SK-N-SH (cell line): ENCODE measurements around the gene DIS3. TPM values are rescaled to one million over a fixed set of nuclear protein-coding genes. Genes with fewer than 3 reads are reported as not detected.

Experiments used
- CTCF ChIA-PET: fragments of 300-600, 350-600 bp; formaldehyde crosslinking; extraction: SDS; loops from one replicate; lab custom pipeline; 2021; lab: Yijun Ruan, JAX
- POLR2A ChIA-PET: fragments of 350-600 bp; sonication (Branson Sonifier 250); formaldehyde crosslinking; extraction: SDS; loops from one replicate; lab custom pipeline; 2020; ENCODE audit warnings: antibody characterized with exemption, inconsistent platforms; lab: Yijun Ruan, JAX
- DNase-seq: peaks from one replicate; pipeline ENCODE4 v3.0.0; 2012
- H2AFZ ChIP-seq: fragments of 200-600 bp; sonication (generic); 2 replicates; pipeline ENCODE4 v1.8.1; 2016; ENCODE audit warnings: antibody characterized with exemption, mild to moderate bottlenecking, low read depth
- H3F3A ChIP-seq: fragments of 200-600 bp; sonication (generic); replicated peaks from 2 replicates; pipeline ENCODE3; 2016; ENCODE audit warnings: antibody characterized with exemption, mild to moderate bottlenecking; ENCODE audit not compliant: insufficient read depth
- H3K27ac ChIP-seq, 2 experiments: fragments of 200-500 bp in 1 of 2; fragments of 200-600 bp in 1 of 2; sonication (Bioruptor generic) in 1 of 2; sonication (generic), shearing (Covaris generic) in 1 of 2; 2 replicates each; pipeline versions ENCODE4 v1.5.1 to v1.6.1; 2014 to 2016; ENCODE audit warnings: low read depth in 2 of 2, inconsistent platforms in 1 of 2, low read length in 1 of 2, mild to moderate bottlenecking in 1 of 2, mixed read lengths in 1 of 2
- H3K27me3 ChIP-seq: fragments of 200-600 bp; sonication (generic), shearing (Covaris generic); 2 replicates; pipeline ENCODE4 v1.6.1; 2016; ENCODE audit warnings: mixed run types; ENCODE audit not compliant: insufficient read depth
- H3K36me3 ChIP-seq, 2 experiments: fragments of 200-500 bp in 1 of 2; fragments of 200-600 bp in 1 of 2; sonication (Bioruptor generic) in 1 of 2; sonication (generic) in 1 of 2; replicated peaks in 1 of 2; 2 replicates each; pipeline versions ENCODE3 to v1.5.1; 2014 to 2016; ENCODE audit warnings: low read length in 1 of 2, mild to moderate bottlenecking in 1 of 2; ENCODE audit not compliant: insufficient read depth in 2 of 2, control insufficient read depth in 1 of 2
- H3K4me1 ChIP-seq, 2 experiments: fragments of 200-500 bp in 1 of 2; fragments of 200-600 bp in 1 of 2; sonication (Bioruptor generic) in 1 of 2; sonication (generic), shearing (Covaris generic) in 1 of 2; 2 replicates each; pipeline versions ENCODE4 v1.5.1 to v1.6.1; 2014 to 2016; ENCODE audit warnings: low read depth in 1 of 2, low read length in 1 of 2, mixed run types in 1 of 2; ENCODE audit not compliant: insufficient read depth in 2 of 2, control insufficient read depth in 1 of 2
- H3K4me2 ChIP-seq: fragments of 200-600 bp; sonication (generic), shearing (Covaris generic); 2 replicates; pipeline ENCODE4 v1.6.1; 2017; ENCODE audit warnings: mixed run types
- H3K4me3 ChIP-seq, 2 experiments: fragments of 200-500 bp in 1 of 2; fragments of 200-600 bp in 1 of 2; sonication (Bioruptor generic) in 1 of 2; sonication (generic), shearing (Covaris generic) in 1 of 2; 2 replicates each; pipeline versions ENCODE4 v1.5.1 to v1.8.1; 2014 to 2016; ENCODE audit warnings: low read depth in 2 of 2, inconsistent platforms in 1 of 2, low read length in 1 of 2, mild to moderate bottlenecking in 1 of 2, mixed read lengths in 1 of 2, moderate library complexity in 1 of 2
- H3K79me2 ChIP-seq: fragments of 200-600 bp; sonication (generic); 2 replicates; pipeline ENCODE4 v1.8.1; 2017; ENCODE audit warnings: mild to moderate bottlenecking; ENCODE audit not compliant: insufficient read depth
- H3K9ac ChIP-seq: fragments of 200-600 bp; sonication (generic); 2 replicates; pipeline ENCODE4 v1.6.1; 2017; ENCODE audit warnings: mixed run types
- H3K9me2 ChIP-seq: fragments of 200-600 bp; sonication (generic); 2 replicates; pipeline ENCODE4 v1.6.1; 2017; ENCODE audit warnings: mixed run types
- H3K9me3 ChIP-seq: fragments of 200-600 bp; sonication (generic); 2 replicates; pipeline ENCODE4 v1.6.1; 2017; ENCODE audit warnings: mixed run types, mild to moderate bottlenecking, moderate library complexity
- H4K20me1 ChIP-seq: fragments of 200-600 bp; sonication (generic); 2 replicates; pipeline ENCODE4 v1.6.1; 2017; ENCODE audit warnings: mild to moderate bottlenecking, mixed run types; ENCODE audit not compliant: insufficient read depth
- CHD2 ChIP-seq: fragments of 150-350 bp; IDR thresholded peaks from 2 replicates; pipeline ENCODE4 v1.6.1; 2018; ENCODE audit warnings: low read length; ENCODE audit not compliant: partially characterized antibody
- EP300 ChIP-seq, 2 experiments: IDR thresholded peaks; 2 replicates each; pipeline versions ENCODE4 v1.4.0 to v1.6.1; 2012; ENCODE audit warnings: borderline replicate concordance in 1 of 2, low read depth in 1 of 2, low read length in 1 of 2
- EZH2phosphoT487 ChIP-seq: fragments of 200-600 bp; sonication (generic); IDR thresholded peaks from 2 replicates; pipeline ENCODE4 v1.6.1; 2017; ENCODE audit warnings: low read depth, mixed run types, mild to moderate bottlenecking, antibody characterized with exemption, moderate library complexity, borderline replicate concordance
- FOSL2 ChIP-seq: IDR thresholded peaks from 2 replicates; pipeline ENCODE4 v1.4.0; 2012; ENCODE audit warnings: low read depth, mild to moderate bottlenecking, moderate library complexity, borderline replicate concordance
- FOXJ3 ChIP-seq: sonication (generic); formaldehyde crosslinking; IDR thresholded peaks from 2 replicates; pipeline ENCODE4 v1.5.1; 2020; ENCODE audit warnings: mild to moderate bottlenecking, missing genetic modification reagents
- GABPA ChIP-seq: IDR thresholded peaks from 2 replicates; pipeline ENCODE4 v1.4.0; 2012; ENCODE audit warnings: low read depth, mild to moderate bottlenecking
- GATA2 ChIP-seq: sonication (generic); formaldehyde crosslinking; IDR thresholded peaks from 2 replicates; pipeline ENCODE4 v1.5.0; 2020; ENCODE audit warnings: mild to moderate bottlenecking, missing genetic modification reagents
- NRF1 ChIP-seq: IDR thresholded peaks from 2 replicates; pipeline ENCODE4 v1.6.1; 2012; ENCODE audit warnings: low read depth, mild to moderate bottlenecking, low read length
- POLR2AphosphoS5 ChIP-seq: IDR thresholded peaks from 2 replicates; pipeline ENCODE4 v1.6.1; 2012; ENCODE audit warnings: low read depth, low read length
- RAD21 ChIP-seq: IDR thresholded peaks from 2 replicates; pipeline ENCODE4 v1.6.1; 2012; ENCODE audit warnings: mild to moderate bottlenecking, low read length
- RFX5 ChIP-seq: IDR thresholded peaks from 2 replicates; pipeline ENCODE4 v1.6.1; 2012; ENCODE audit warnings: mild to moderate bottlenecking, improper control_type of control experiment, low read length
- RXRA ChIP-seq: IDR thresholded peaks from 2 replicates; pipeline ENCODE4 v1.4.0; 2012; ENCODE audit warnings: low read depth, mild to moderate bottlenecking, borderline replicate concordance
- SIN3A ChIP-seq: IDR thresholded peaks from 2 replicates; pipeline ENCODE4 v1.6.1; 2012; ENCODE audit warnings: low read depth, mild to moderate bottlenecking, low read length, moderate library complexity, borderline replicate concordance
- SMC3 ChIP-seq: IDR thresholded peaks from 2 replicates; pipeline ENCODE4 v1.6.1; 2012; ENCODE audit warnings: low read depth, low read length, improper control_type of control experiment
- TAF1 ChIP-seq: IDR thresholded peaks from 2 replicates; pipeline ENCODE4 v1.6.1; 2012; ENCODE audit warnings: low read depth, mild to moderate bottlenecking, low read length, moderate library complexity, borderline replicate concordance
- TEAD4 ChIP-seq: IDR thresholded peaks from 2 replicates; pipeline ENCODE4 v1.4.0; 2012; ENCODE audit warnings: mild to moderate bottlenecking, borderline replicate concordance; ENCODE audit not compliant: insufficient read depth
- WGBS: methylation state at CpG from one replicate; pipeline ENCODE4 v1.1.6; 2017; ENCODE audit warnings: low lambda C conversion rate; 5-methylcytosine and 5-hydroxymethylcytosine counted together
- polyA plus RNA-seq, 3 experiments: library from polyadenylated mRNA; depleted of rRNA; stranded (reverse); fragments of >200 nt; gene quantifications; 2 replicates each; pipeline ENCODE4 v1.2.3, GENCODE V29; 2012
- TF ChIP-seq, protein P1 (sequence below): fragments of 200-600 bp; sonication (generic); IDR thresholded peaks from 2 replicates; pipeline ENCODE4 v1.6.1; 2017; ENCODE audit warnings: antibody characterized with exemption, mild to moderate bottlenecking, moderate library complexity
- TF ChIP-seq, protein P2 (sequence below): IDR thresholded peaks from 2 replicates; pipeline ENCODE4 v1.6.1; 2012; ENCODE audit warnings: mild to moderate bottlenecking, low read depth, low read length, moderate library complexity
- TF ChIP-seq, protein P3 (sequence below): IDR thresholded peaks from 2 replicates; pipeline ENCODE4 v1.4.0; 2012; ENCODE audit warnings: low read depth, borderline replicate concordance
- TF ChIP-seq, protein P4 (sequence below): fragments of 150-350 bp; IDR thresholded peaks from 2 replicates; pipeline ENCODE4 v1.6.1; 2017; ENCODE audit warnings: antibody characterized with exemption, low read length, low read depth, borderline replicate concordance
- TF ChIP-seq, protein P5 (sequence below): IDR thresholded peaks from 2 replicates; pipeline ENCODE4 v1.4.0; 2012; ENCODE audit warnings: low read depth

DIS3 gene
- polyA plus RNA-seq, 1 of the 3 experiments (the other 2 are of a cell fraction): 15.7 TPM

DNA sequence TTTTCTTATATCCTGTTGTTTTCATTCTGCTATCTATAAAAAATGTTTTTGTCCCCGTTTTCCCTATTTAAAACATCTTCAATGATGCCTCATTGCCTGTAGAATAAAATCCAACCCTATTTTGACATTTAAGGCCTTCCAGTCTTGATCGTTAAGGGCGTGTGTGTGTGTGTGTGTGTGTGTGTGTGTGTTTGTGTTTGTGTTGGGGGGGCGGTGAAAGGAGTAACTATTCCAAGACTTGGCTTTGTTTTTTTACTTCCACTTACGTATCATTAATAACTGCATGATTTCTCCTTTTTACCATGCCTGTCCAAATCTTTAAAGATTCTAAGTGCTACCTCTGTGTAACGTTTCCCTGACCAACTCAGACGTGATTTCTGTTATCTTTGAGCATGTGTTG is 1.0 kb upstream of the DIS3 start:
- POLR2A ChIA-PET: no interaction called here

DNA sequence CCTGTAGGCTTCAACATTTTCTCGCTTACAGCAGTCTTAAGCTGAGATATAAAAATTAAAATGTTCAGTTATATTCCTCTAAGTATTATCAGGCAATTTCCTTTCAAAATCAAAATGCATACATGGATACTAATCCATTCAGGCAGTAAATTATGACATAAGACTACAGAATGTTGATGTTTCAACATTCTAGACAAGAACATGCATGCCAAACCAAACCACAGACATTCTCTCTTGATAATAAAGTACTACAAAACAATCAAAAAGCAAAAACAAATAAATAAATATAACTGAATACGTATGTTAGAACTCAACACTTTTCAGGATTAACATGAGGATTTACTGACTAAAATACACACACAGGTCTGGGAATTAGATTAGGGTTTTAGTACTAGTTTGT is 7.7 kb downstream of the DIS3 start:
- H3K27ac ChIP-seq: no peak overlapping the region
- peaks cover 94 to 99% of the 10 kb centered on the region in 2 experiments for H3K36me3 ChIP-seq
- peaks cover 5% of the 10 kb centered on the region; the same call in 1 of the 2 replicates for H4K20me1 ChIP-seq
- H2AFZ ChIP-seq: no peak overlapping the region
- TF ChIP-seq, protein P1, sequence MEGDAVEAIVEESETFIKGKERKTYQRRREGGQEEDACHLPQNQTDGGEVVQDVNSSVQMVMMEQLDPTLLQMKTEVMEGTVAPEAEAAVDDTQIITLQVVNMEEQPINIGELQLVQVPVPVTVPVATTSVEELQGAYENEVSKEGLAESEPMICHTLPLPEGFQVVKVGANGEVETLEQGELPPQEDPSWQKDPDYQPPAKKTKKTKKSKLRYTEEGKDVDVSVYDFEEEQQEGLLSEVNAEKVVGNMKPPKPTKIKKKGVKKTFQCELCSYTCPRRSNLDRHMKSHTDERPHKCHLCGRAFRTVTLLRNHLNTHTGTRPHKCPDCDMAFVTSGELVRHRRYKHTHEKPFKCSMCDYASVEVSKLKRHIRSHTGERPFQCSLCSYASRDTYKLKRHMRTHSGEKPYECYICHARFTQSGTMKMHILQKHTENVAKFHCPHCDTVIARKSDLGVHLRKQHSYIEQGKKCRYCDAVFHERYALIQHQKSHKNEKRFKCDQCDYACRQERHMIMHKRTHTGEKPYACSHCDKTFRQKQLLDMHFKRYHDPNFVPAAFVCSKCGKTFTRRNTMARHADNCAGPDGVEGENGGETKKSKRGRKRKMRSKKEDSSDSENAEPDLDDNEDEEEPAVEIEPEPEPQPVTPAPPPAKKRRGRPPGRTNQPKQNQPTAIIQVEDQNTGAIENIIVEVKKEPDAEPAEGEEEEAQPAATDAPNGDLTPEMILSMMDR: no peak
- TF ChIP-seq TAF1: no peak
- TF ChIP-seq TEAD4: no peak
- TF ChIP-seq GABPA: no peak
- TF ChIP-seq, protein P2, sequence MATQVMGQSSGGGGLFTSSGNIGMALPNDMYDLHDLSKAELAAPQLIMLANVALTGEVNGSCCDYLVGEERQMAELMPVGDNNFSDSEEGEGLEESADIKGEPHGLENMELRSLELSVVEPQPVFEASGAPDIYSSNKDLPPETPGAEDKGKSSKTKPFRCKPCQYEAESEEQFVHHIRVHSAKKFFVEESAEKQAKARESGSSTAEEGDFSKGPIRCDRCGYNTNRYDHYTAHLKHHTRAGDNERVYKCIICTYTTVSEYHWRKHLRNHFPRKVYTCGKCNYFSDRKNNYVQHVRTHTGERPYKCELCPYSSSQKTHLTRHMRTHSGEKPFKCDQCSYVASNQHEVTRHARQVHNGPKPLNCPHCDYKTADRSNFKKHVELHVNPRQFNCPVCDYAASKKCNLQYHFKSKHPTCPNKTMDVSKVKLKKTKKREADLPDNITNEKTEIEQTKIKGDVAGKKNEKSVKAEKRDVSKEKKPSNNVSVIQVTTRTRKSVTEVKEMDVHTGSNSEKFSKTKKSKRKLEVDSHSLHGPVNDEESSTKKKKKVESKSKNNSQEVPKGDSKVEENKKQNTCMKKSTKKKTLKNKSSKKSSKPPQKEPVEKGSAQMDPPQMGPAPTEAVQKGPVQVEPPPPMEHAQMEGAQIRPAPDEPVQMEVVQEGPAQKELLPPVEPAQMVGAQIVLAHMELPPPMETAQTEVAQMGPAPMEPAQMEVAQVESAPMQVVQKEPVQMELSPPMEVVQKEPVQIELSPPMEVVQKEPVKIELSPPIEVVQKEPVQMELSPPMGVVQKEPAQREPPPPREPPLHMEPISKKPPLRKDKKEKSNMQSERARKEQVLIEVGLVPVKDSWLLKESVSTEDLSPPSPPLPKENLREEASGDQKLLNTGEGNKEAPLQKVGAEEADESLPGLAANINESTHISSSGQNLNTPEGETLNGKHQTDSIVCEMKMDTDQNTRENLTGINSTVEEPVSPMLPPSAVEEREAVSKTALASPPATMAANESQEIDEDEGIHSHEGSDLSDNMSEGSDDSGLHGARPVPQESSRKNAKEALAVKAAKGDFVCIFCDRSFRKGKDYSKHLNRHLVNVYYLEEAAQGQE: no peak
- TF ChIP-seq, protein P3, sequence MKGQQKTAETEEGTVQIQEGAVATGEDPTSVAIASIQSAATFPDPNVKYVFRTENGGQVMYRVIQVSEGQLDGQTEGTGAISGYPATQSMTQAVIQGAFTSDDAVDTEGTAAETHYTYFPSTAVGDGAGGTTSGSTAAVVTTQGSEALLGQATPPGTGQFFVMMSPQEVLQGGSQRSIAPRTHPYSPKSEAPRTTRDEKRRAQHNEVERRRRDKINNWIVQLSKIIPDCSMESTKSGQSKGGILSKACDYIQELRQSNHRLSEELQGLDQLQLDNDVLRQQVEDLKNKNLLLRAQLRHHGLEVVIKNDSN: no peak
- TF ChIP-seq RAD21: no peak
- TF ChIP-seq EZH2phosphoT487: no peak
- TF ChIP-seq RFX5: no peak
- TF ChIP-seq FOSL2: no peak
- no peak for TF ChIP-seq GATA2
- TF ChIP-seq NRF1: no peak
- no peak for TF ChIP-seq FOXJ3
- TF ChIP-seq EP300 (IDR thresholded peaks at IDR 0.05; ENCODE audit: borderline replicate concordance in 1 of 2, low read depth in 1 of 2, low read length in 1 of 2): no peak
- TF ChIP-seq, protein P4, sequence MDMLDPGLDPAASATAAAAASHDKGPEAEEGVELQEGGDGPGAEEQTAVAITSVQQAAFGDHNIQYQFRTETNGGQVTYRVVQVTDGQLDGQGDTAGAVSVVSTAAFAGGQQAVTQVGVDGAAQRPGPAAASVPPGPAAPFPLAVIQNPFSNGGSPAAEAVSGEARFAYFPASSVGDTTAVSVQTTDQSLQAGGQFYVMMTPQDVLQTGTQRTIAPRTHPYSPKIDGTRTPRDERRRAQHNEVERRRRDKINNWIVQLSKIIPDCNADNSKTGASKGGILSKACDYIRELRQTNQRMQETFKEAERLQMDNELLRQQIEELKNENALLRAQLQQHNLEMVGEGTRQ: no peak
- TF ChIP-seq POLR2AphosphoS5: no peak
- TF ChIP-seq, protein P5, sequence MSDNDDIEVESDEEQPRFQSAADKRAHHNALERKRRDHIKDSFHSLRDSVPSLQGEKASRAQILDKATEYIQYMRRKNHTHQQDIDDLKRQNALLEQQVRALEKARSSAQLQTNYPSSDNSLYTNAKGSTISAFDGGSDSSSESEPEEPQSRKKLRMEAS: no peak
- TF ChIP-seq CHD2: no peak
- no peaks in the 10 kb centered on the region for H3K9me3 ChIP-seq
- no peaks in the 10 kb centered on the region for H3K9me2 ChIP-seq
- no peak overlapping the region for H3K9ac ChIP-seq
- POLR2A ChIA-PET: no interaction called here
- H3K4me1 ChIP-seq: peaks cover 0 to 1% of the 10 kb centered on the region in 2 experiments; a peak in 2 of 4 replicates
- CTCF ChIA-PET: no interaction called here
- DNase-seq: no peak
- H3K4me3 ChIP-seq: no peak overlapping the region
- no peaks in the 10 kb centered on the region for H3K27me3 ChIP-seq
- no peak overlapping the region for H3K4me2 ChIP-seq
- WGBS: 97% methylated on average over 2 of the region's 2 CpGs
- peaks cover 14% of the 10 kb centered on the region for H3F3A ChIP-seq
- peaks cover 30% of the 10 kb centered on the region for H3K79me2 ChIP-seq

More for the DNA sequence above, 1.0 kb upstream of the DIS3 start:
- WGBS: 2% methylated on average over 7 of the region's 7 CpGs
- Histone ChIP-seq H3K9me3 (no peaks in the 10 kb centered on the region), H3K4me2 (peak overlapping the region; percentile 78), H3F3A (peaks cover 10% of the 10 kb centered on the region), H3K27ac (peak overlapping the region; percentile 82), H3K36me3 (peaks cover 28 to 29% of the 10 kb centered on the region in 2 experiments), H3K79me2 (peaks cover 98% of the 10 kb centered on the region), H2AFZ (peak overlapping the region; percentile 92), H3K9ac (peak overlapping the region; percentile 90), H4K20me1 (peaks cover 15% of the 10 kb centered on the region), H3K4me1 (peaks cover 0 to 15% of the 10 kb centered on the region in 2 experiments; a peak in 3 of 4 replicates), H3K4me3 (peak overlapping the region; percentile 93 to 95), H3K27me3 (no peaks in the 10 kb centered on the region), H3K9me2 (no peaks in the 10 kb centered on the region)
- peak; percentile 1 for DNase-seq
- TF ChIP-seq SMC3: no peak
- no peak for TF ChIP-seq TEAD4
- no peak for TF ChIP-seq RXRA
- TF ChIP-seq RFX5: no peak
- 0 out of 2 replicates have a peak, but pooled peaks have one; percentile 40 for TF ChIP-seq SIN3A
- no peak for TF ChIP-seq GATA2
- CTCF ChIA-PET: no interaction called here
